ENCODE results near the gene RND3.

The RND3 gene

DNA sequence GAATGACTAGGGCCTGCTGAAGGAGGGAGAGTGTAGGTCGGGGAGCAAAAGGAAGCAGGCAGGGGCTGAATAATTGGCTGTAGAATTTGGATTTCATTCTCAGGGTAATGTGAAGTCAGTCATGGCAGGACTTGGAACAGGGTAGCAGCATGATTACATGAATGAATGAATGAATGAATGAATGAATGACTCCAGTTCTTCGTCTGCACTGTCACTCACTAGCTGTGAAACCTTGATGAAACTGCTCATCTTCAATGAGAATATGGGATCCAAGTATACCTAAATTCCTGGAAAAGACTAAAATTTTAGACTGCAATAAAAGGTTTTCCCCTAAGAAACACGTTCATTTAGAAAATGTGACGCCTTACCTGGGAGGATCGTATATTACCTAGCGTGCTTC is 3.0 kb upstream of the RND3 start:
- no peak for TF ChIP-seq POLR2A (IDR thresholded peaks at IDR 0.05; ENCODE audit: extremely low read depth, insufficient read length)
- TF ChIP-seq MYC (IDR thresholded peaks at IDR 0.05; ENCODE audit: low read depth, low read length) = no peak
- TF ChIP-seq, protein P1, sequence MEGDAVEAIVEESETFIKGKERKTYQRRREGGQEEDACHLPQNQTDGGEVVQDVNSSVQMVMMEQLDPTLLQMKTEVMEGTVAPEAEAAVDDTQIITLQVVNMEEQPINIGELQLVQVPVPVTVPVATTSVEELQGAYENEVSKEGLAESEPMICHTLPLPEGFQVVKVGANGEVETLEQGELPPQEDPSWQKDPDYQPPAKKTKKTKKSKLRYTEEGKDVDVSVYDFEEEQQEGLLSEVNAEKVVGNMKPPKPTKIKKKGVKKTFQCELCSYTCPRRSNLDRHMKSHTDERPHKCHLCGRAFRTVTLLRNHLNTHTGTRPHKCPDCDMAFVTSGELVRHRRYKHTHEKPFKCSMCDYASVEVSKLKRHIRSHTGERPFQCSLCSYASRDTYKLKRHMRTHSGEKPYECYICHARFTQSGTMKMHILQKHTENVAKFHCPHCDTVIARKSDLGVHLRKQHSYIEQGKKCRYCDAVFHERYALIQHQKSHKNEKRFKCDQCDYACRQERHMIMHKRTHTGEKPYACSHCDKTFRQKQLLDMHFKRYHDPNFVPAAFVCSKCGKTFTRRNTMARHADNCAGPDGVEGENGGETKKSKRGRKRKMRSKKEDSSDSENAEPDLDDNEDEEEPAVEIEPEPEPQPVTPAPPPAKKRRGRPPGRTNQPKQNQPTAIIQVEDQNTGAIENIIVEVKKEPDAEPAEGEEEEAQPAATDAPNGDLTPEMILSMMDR (IDR thresholded peaks at IDR 0.05; ENCODE audit: low read depth, low read length) = no peak
- TF ChIP-seq, protein P2, sequence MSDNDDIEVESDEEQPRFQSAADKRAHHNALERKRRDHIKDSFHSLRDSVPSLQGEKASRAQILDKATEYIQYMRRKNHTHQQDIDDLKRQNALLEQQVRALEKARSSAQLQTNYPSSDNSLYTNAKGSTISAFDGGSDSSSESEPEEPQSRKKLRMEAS (IDR thresholded peaks at IDR 0.05; ENCODE audit: low read depth, low read length) = no peak
- H3K4me3 ChIP-seq (ENCODE audit: low read depth, low read length) = no peak overlapping the region
- DNase-seq (ENCODE audit: low read depth) = no peak

DNA sequence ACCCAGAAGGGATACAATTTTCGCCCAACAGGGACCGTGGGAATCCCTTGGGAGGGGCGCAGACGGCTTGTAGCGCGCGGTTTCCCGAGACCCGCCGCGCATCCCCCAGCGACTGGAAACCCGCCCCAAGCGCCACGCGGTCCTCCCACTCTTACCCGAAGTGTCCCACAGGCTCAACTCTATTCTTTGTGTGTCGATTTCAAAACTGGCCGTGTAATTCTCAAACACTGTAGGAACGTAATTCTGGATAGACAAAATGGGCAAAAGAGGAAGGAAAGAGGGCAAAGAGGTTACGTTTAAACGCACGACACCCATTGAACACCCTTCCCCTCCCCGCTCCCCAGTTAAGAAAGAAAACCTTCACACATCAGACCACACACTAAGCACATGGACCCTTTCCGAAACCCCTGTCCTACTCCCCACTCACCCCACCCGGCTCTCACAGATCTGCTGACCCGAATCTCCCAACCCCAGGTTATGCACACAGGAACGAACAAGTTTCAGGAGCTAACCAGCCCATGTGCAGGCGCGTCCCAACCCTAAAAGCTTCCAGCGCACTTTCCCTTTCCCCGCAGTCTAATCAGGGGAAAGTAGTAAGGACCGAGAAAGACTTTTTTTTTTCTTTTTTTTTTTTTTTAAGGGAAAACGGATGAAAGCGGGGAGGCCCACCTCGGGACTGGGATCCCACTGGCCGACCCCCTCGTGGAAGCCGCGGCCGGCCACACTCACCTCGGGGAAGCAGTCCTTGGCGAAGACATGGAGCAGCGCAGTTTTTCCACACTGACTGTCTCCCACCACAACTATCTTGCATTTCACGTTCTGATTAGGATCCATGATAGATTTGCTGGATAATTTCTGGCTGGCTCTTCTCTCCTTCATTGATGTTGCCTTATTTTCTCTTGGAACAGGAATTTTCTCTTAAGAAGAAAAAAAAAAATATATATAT is 655 bp downstream of the RND3 start:
- DNase-seq (ENCODE audit: low read depth) = no peak
- H3K4me3 ChIP-seq (ENCODE audit: low read depth, low read length) = no peak overlapping the region
- TF ChIP-seq, protein P1 (IDR thresholded peaks at IDR 0.05; ENCODE audit: low read depth, low read length) = no peak

DNA sequence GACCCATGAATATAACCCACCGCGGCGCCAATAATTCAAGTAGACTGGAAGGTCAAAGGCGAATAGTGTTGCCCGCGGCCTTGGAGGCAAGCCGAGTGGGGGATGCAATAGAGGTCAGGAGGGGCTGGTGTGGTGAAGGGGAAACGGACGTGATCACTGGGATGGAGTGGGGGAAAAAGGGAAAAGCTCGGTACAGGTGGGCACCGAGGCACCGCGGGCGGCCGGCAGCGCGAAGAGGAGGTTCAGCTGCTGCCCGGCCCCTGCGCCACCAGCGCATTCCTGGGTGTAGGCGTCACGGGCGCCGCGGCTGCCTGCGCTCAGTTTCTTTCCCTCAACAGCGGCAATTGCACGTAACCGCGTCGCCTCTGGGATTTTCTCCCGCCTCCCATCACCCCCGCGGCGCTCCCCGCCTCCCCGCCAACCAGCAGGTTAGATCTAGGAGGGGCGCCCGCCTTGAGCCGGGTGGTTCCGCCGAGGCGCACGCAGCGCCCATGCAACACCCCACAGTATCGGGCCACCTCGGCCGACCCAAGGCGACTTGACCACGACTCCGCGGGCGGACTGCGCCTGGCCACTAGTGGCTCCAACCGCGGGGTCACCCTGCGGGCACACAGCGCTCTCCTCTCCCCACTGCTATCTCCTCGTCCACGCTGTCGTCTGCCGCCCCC is 1.5 kb downstream of the RND3 start:
- no peak for TF ChIP-seq MYC (IDR thresholded peaks at IDR 0.05; ENCODE audit: low read depth, low read length)
- TF ChIP-seq, protein P1 (IDR thresholded peaks at IDR 0.05; ENCODE audit: low read depth, low read length) = no peak
- TF ChIP-seq, protein P2 (IDR thresholded peaks at IDR 0.05; ENCODE audit: low read depth, low read length) = no peak
- no peak for TF ChIP-seq POLR2A (IDR thresholded peaks at IDR 0.05; ENCODE audit: extremely low read depth, insufficient read length)
- no peak for DNase-seq (ENCODE audit: low read depth)
- no peak overlapping the region for H3K4me3 ChIP-seq (ENCODE audit: low read depth, low read length)

DNA sequence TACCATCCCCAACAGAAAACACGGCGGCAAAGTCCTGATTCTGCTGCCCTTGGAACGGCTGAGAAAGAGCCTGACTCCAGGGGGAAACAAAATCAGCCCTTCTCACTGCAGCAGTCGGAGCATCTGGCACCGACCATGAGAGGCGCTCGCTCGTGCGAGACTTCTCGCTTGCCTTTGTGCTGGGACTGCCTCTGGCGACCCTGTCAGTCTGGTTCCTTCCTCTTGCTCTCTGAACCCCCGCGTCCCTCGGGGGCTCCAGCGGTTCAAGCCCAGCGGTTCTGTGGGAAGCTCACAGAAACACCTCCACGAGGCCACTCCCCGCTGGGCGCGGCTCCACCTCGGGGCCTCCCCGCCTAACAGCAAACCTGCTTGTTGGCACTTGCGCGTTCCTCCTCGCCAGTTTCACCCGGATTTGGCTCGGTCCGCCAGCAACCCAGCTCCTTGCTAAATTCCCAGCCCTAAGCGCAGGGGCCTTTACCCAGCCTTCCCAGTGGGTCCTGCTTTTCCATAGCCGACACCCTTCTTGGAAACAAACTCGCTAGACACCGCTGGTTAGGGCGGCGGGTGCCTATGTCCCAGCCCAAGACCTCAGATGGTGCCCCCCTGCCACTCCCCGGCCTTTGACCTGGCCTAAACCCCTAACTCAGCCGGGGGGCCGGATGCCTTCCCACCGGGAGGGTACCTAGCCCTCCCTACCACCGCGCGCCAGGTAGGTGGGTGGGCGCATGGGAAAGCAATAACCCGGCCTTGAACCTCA is 2.2 kb downstream of the RND3 start:
- no peak overlapping the region for H3K4me3 ChIP-seq (ENCODE audit: low read depth, low read length)
- TF ChIP-seq MYC (IDR thresholded peaks at IDR 0.05; ENCODE audit: low read depth, low read length) = no peak
- TF ChIP-seq POLR2A (IDR thresholded peaks at IDR 0.05; ENCODE audit: extremely low read depth, insufficient read length) = no peak
- TF ChIP-seq, protein P1 (IDR thresholded peaks at IDR 0.05; ENCODE audit: low read depth, low read length) = no peak
- TF ChIP-seq, protein P2 (IDR thresholded peaks at IDR 0.05; ENCODE audit: low read depth, low read length) = no peak
- DNase-seq (ENCODE audit: low read depth) = no peak

DNA sequence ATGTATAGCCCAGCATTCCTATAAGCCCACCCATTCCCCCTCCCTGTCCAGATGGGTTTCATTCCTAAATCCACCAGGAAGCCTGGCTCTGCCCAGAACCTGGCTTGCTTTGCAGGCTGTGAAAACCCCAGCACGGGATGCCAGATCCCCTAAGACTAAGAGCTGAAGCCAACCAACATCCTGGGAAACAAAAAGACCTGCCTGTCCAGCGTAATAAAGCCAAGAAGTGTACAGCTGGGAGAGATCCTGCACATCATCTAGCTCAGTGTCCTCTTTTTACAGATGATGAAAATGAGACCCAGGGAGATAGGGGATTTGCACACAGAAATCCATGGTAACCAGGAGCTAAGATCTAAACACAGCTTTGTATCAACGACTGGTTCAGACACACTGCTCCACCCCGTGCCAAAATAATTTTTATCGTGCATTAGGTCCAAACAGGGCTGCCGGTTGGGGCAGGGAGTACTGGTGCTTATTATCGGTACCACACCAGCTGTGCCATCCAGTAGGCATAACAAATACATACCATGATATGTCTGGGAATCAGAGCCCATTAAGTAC is 2.9 kb downstream of the RND3 start:
- no peak overlapping the region for H3K4me3 ChIP-seq (ENCODE audit: low read depth, low read length)
- TF ChIP-seq, protein P1 (IDR thresholded peaks at IDR 0.05; ENCODE audit: low read depth, low read length) = no peak
- TF ChIP-seq POLR2A (IDR thresholded peaks at IDR 0.05; ENCODE audit: extremely low read depth, insufficient read length) (no peak), MYC (IDR thresholded peaks at IDR 0.05; ENCODE audit: low read depth, low read length) (no peak)
- TF ChIP-seq, protein P2 (IDR thresholded peaks at IDR 0.05; ENCODE audit: low read depth, low read length) = no peak
- no peak for DNase-seq (ENCODE audit: low read depth)
